K562 treated with DMSO at 1 percent for 24 hours (cell line): ENCODE data around the gene DUSP3. TPM values are rescaled to one million over a fixed set of nuclear protein-coding genes. Genes with fewer than 3 reads are reported as not detected.

Experiments used
- total RNA-seq: library from RNA; unstranded; fragments of 300-600 nt; gene quantifications from 2 replicates; pipeline ENCODE4 v1.2.3, GENCODE V29; 2022; ENCODE audit warnings: low read depth; ENCODE audit not compliant: insufficient read depth

Gene DUSP3
- 22.7 and 25.6 TPM in 2 replicates for total RNA-seq

DNA sequence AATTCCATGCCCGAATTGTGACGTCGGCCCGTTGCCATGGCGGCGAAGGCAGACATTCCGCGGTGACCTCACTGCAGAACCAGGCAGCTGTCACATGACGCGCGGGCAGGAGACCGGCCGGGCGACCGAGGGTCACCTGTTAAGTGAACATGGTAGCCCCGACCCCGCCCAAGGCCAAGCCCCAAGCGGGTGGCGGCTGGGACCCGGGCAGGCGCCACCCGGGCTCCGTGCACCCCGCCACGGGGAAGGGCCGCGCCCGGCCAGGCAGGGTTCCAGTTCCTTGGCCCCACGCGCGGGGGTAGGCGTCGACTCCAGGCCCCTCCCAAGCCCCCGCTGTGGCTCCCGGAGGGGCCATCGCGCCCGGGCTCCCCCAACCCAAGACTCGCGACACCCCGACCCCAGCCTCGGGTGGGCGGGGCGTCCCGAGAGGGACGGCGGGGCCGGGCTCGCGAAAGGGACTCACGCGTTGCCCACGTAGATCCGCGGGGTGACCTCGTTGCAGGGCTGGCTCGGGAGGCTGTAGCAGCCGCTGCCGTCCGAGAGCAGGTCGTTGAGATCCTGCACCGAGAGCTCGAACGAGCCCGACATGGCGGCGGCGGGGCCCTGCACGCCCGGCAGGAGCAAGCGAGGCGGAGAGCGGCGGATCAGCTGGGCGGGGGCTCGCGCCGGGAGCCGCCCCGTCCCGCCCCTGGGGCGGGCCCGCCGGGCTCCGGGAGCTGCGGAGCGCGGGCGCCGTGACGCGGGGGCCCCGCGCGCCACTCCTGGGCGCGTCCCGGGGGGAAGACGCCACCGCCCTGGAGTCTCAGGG lies at the start of gene DUSP3:
Gene DUSP3, minus strand, starts transcription at position 641 of the 808 bp plus-strand sequence. Its CDS starts 53 bp downstream, at position 588.

DNA sequence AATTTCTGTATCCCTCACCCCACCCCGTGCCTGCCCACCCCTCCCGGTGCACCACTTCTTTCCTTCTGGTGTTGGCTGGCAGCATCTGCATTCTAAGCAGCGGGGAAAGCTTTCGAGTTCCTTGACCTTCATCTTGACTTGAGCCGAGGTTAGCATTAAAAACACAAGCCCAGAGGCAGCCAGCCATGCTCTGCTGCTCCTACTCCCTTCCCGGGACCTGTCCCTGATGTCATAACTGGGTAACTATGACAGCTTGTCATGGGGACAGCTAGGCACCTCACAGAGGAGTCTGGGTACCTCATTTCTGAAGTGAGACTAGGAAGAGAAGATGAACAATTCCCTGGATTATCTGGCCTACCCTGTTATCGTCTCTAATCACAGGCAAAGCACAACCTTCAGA lies 1.4 kb upstream of the DUSP3 start, which contains the start of gene CFAP97D1:
Gene CFAP97D1, plus strand, starts transcription at position 301 of the 400 bp plus-strand sequence. Its CDS starts 28 bp downstream, at position 329.

DNA sequence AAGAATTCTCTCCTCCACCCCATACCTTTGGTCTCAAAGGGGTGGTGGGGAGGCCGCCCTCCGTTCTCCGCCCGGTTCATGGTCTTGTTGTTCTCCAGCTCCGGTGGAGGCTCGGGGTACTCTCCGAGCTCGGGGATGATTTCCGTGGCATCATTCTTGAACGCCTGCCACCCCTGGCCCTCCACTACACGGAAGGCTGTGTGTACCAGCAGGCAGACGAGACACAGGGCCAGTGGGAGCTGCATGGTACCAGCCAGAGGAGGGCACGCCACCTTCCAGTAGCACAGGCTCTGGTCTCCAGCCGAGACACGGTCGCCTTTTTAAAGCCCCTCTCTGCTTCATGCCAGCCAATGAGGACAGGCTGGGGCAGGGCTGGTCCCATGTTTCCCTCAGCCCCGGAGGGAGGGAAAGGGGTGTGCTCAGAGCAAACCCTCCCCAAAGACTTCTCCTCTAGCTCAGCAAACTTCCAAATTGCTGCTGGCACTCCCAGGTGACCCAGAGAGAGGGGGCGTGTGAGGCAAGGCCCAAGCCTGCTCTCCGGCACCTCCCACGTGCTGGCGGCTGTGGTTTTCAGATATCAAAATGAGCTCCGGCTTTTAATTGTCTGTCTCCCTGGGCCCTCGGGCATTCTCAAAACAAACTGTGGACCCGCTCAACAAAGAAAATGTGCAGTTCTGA lies 20.1 kb downstream of the DUSP3 start, which contains the start of gene SOST:
Gene SOST, minus strand, starts transcription at position 295 of the 678 bp plus-strand sequence. Its CDS starts 50 bp downstream, at position 245.

Other genes with a start within 250 kb of the DUSP3 start
- gene ETV4, start 232.6 kb downstream of the DUSP3 start, total RNA-seq = 51.7 and 52.3 TPM in 2 replicates
- not detected in 2 replicates for gene MEOX1, start 117.1 kb downstream of the DUSP3 start, total RNA-seq
- gene SOST, start 20.2 kb downstream of the DUSP3 start, total RNA-seq = not detected in 2 replicates
- not detected in 2 replicates for gene CFAP97D1, start 1.5 kb upstream of the DUSP3 start, total RNA-seq
- 0.69 and 1.6 TPM in 2 replicates for gene MPP3, start 54.2 kb upstream of the DUSP3 start, total RNA-seq
- not detected in 2 replicates for gene CD300LG, start 68.2 kb upstream of the DUSP3 start, total RNA-seq
- gene MPP2, start 128.6 kb upstream of the DUSP3 start, total RNA-seq = 0.22 and 0.24 TPM in 2 replicates
- gene PPY, start 163.5 kb upstream of the DUSP3 start, total RNA-seq = not detected in 2 replicates
- not detected in 2 replicates for gene PYY, start 175.0 kb upstream of the DUSP3 start, total RNA-seq
- 0.53 and 0.56 TPM in 2 replicates for gene NAGS, start 225.6 kb upstream of the DUSP3 start, total RNA-seq
- 51.1 and 53.9 TPM in 2 replicates for gene TMEM101, start 236.0 kb upstream of the DUSP3 start, total RNA-seq